ENCODE results near the gene FFAR4.
A peak's percentile ranks its signal among the peaks of the same experiment; 100 is the strongest.

FFAR4 gene

DNA sequence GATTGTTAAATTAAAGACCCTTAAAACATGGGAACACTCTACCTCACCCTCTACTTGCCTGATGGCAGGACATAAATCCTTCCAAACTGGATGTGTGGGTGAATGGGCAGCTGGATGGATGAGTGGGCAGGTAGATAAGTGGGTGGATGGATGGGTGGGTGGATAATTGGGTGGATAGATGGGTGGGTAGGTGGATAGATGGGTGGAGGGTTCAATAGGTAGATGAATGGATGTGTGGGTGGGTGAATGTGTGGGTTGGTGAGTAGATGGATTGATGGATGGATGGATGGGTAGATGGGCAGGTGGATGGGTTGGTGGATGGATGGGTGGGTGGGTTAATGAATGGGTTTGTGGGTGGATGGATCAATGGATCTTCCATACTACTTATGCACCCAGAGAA lies 18.9 kb upstream of the FFAR4 start:
- TF ChIP-seq, protein P1, sequence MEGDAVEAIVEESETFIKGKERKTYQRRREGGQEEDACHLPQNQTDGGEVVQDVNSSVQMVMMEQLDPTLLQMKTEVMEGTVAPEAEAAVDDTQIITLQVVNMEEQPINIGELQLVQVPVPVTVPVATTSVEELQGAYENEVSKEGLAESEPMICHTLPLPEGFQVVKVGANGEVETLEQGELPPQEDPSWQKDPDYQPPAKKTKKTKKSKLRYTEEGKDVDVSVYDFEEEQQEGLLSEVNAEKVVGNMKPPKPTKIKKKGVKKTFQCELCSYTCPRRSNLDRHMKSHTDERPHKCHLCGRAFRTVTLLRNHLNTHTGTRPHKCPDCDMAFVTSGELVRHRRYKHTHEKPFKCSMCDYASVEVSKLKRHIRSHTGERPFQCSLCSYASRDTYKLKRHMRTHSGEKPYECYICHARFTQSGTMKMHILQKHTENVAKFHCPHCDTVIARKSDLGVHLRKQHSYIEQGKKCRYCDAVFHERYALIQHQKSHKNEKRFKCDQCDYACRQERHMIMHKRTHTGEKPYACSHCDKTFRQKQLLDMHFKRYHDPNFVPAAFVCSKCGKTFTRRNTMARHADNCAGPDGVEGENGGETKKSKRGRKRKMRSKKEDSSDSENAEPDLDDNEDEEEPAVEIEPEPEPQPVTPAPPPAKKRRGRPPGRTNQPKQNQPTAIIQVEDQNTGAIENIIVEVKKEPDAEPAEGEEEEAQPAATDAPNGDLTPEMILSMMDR (IDR thresholded peaks at IDR 0.05; ENCODE audit: low read depth, low read length), result no peak

DNA sequence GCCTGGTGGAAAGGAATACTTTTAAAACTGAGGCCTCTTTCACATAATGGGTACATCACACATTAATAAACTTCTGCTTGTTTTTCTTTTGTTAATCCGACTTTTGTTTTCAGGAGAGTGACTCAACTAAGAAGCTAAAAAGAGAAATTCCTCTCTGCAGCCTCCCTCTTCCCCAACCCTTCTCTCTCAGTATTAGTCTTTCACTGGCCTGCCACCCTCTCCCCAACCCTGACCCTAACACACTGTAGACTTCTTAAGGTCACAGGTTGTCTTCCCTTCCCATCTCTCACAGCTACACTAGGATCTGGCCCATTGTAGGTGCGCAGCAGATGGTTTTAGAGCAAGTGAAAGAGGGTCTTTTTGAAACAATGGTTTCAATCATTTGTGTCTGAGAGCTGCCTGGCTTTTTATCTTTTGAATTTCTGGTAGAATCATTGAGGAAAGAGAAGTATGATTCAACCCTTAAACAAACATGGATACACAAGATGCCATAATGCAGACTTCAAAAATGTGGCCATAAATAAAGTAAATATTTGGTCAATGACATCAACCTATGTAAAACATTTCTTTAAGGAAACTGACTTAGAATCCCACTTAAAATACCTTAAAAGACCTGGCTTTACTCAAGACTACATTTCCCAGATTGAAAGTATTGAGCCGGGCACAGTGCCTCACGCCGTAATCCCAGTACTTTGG lies 17.9 kb upstream of the FFAR4 start:
- TF ChIP-seq, protein P1 (IDR thresholded peaks at IDR 0.05; ENCODE audit: low read depth, low read length), result no peak
- no peak overlapping the region for H3K4me3 ChIP-seq (replicated peaks in 1 of 2; ENCODE audit: low read depth in 2 of 2, low read length in 2 of 2)
- peak in 1 of 2 donors; percentile 64 for DNase-seq (ENCODE audit: low read depth in 2 of 2)

More for the DNA sequence above, 18.9 kb upstream of the FFAR4 start:
- no peak for DNase-seq (ENCODE audit: low read depth in 2 of 2)
- H3K4me3 ChIP-seq (replicated peaks in 1 of 2; ENCODE audit: low read depth in 2 of 2, low read length in 2 of 2), result no peak overlapping the region

GRCh38 chr10:93550606-93551005 lies 15.9 kb upstream of the FFAR4 start:
- DNase-seq (ENCODE audit: low read depth in 2 of 2), result no peak
- H3K4me3 ChIP-seq (replicated peaks in 1 of 2; ENCODE audit: low read depth in 2 of 2, low read length in 2 of 2), result no peak overlapping the region
- TF ChIP-seq, protein P1 (IDR thresholded peaks at IDR 0.05; ENCODE audit: low read depth, low read length), result no peak

- H3K4me3 ChIP-seq (replicated peaks in 1 of 2; ENCODE audit: low read depth in 2 of 2, low read length in 2 of 2), result no peak overlapping the region
- TF ChIP-seq, protein P1 (IDR thresholded peaks at IDR 0.05; ENCODE audit: low read depth, low read length), result no peak
- DNase-seq (ENCODE audit: low read depth in 2 of 2), result no peak
Measured at GRCh38 chr10:93552780-93553179, 13.7 kb upstream of the FFAR4 start.

GRCh38 chr10:93553482-93554315 lies 12.8 kb upstream of the FFAR4 start:
- DNase-seq (ENCODE audit: low read depth in 2 of 2), result no peak
- no peak overlapping the region for H3K4me3 ChIP-seq (replicated peaks in 1 of 2; ENCODE audit: low read depth in 2 of 2, low read length in 2 of 2)
- TF ChIP-seq, protein P1 (IDR thresholded peaks at IDR 0.05; ENCODE audit: low read depth, low read length), result no peak

DNA sequence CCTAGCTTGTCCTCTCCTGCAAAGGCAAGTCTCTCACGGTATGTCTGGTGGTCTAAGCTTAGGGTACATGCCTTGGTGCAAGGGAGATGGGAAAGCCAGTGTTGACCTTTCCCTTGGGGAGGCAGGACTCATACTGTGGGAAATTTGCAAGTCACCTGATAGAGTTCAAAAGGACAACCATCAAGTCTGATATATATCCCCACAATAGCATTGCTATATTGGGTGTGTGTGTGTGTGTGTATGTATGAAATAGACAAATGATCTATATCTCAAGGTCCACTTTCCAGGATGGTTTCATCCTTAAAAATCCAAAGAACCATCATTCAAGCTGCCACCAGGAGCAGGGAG lies 12.2 kb upstream of the FFAR4 start:
- TF ChIP-seq, protein P1 (IDR thresholded peaks at IDR 0.05; ENCODE audit: low read depth, low read length), result no peak

More for the DNA sequence above, 12.2 kb upstream of the FFAR4 start:
- H3K4me3 ChIP-seq (replicated peaks in 1 of 2; ENCODE audit: low read depth in 2 of 2, low read length in 2 of 2), result no peak overlapping the region
- no peak for DNase-seq (ENCODE audit: low read depth in 2 of 2)
